Ovary (tissue), 3 donors: ENCODE data around the gene EGLN2.
"Not testable (repeated sequence)": the region's sequence is repeated elsewhere in the genome, so short reads cannot be mapped to it uniquely, and the experiment has no call there.

ENCODE experiments used
- CTCF ChIP-seq, 3 donors: fragments of 450-650 bp in 2 of 3; fragments of 200-600 bp in 1 of 3; IDR thresholded peaks; one replicate each; pipeline versions ENCODE4 v1.5.1 to v1.8.0; 2016 to 2022; ENCODE audit warnings: antibody characterized with exemption in 3 of 3, mild to moderate bottlenecking in 1 of 3
- EP300 ChIP-seq: sonication (generic); formaldehyde crosslinking; IDR thresholded peaks from one replicate; pipeline ENCODE4 v1.6.1; 2017; ENCODE audit warnings: antibody characterized with exemption
- donor health status: DM: no; HTN: no; CAD: no.

- TF ChIP-seq CTCF (IDR thresholded peaks at IDR 0.05); EP300: not testable (repeated sequence)
These were observed 53.6 kb downstream of the EGLN2 start for GRCh38 chr19:40852467-40853152.
